Measurements from ENCODE around the gene CNOT11.

Gene CNOT11

GRCh38 chr2:101258804-101259203, 6.1 kb downstream of the CNOT11 start:
- POLR2A ChIA-PET, result no interaction called here
- DNase-seq (ENCODE audit: low read depth, low spot score), result no peak
- no peak for TF ChIP-seq CTCF (IDR thresholded peaks at IDR 0.05; ENCODE audit: insufficient read depth, low read length, missing control alignments)
- CTCF ChIA-PET, result interaction anchor here (0.9 kb wide), 1 partner anchor 57 kb away, joined by 3 read pairs; no protein-coding TSS in a partner anchor
- no peak overlapping the region for H3K4me3 ChIP-seq (ENCODE audit: low read depth, low read length)

DNA sequence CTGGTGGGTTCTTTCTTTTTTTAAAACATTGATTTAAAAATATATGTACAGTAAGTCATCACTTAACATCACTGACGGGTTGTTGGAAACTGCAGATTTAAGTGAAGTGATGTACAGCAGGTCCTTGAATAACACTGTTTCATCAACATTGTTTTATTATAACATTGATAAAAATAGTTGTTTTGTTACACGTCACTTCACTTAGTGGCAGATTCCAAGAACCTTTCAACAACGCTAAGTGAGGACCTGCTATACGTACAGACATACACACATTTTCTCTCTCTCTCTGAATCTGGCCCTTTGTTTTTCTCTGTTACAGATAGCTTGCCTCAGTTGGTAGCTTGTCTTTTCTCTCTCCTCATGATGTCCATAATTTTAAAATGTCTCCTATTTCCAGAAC, 9.5 kb downstream of the CNOT11 start:
- H3K4me3 ChIP-seq (ENCODE audit: low read depth, low read length), result no peak overlapping the region
- ChIA-PET POLR2A (no interaction called here), CTCF (interaction anchor here (1.5 kb wide), 1 partner anchor 9 kb away, joined by 3 read pairs; no protein-coding TSS in a partner anchor)
- no peak for DNase-seq (ENCODE audit: low read depth, low spot score)
- TF ChIP-seq CTCF (IDR thresholded peaks at IDR 0.05; ENCODE audit: insufficient read depth, low read length, missing control alignments), result no peak

GRCh38 chr2:101263377-101263800, 10.7 kb downstream of the CNOT11 start:
- TF ChIP-seq CTCF (IDR thresholded peaks at IDR 0.05; ENCODE audit: insufficient read depth, low read length, missing control alignments), result no peak
- no peak for DNase-seq (ENCODE audit: low read depth, low spot score)
- CTCF ChIA-PET, result interaction anchor here (1.5 kb wide), 1 partner anchor 10 kb away, joined by 3 read pairs; no protein-coding TSS in a partner anchor
- POLR2A ChIA-PET, result no interaction called here
- no peak overlapping the region for H3K4me3 ChIP-seq (ENCODE audit: low read depth, low read length)

DNA sequence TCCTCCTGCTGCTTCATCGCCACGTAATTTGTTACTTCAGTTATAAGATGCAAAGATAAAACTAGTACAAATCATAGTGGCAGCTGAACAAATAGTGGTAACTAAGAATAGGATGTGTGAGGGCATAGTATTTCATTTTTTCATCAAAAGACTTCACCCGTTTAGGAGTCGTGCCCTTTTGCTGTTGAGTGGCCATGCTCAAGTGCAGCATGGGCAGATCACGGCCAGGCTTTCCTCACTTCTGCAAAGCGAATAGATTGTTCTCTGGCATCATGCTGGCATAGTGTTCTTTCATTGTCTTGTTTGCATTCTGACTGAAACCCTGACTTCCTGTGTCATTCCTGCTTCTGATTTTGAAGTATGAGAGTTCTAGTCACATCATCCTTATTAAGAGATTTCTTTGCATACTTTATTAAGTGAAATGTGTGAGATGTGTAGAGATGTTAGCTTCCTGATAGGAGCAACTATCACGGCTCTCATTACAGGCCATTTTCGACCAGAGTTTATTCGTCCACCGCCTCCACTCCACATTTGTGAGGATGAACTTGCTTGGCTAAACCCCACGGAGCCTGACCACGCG, 11.8 kb downstream of the CNOT11 start:
- POLR2A ChIA-PET, result no interaction called here
- no peak for TF ChIP-seq CTCF (IDR thresholded peaks at IDR 0.05; ENCODE audit: insufficient read depth, low read length, missing control alignments)
- no peak overlapping the region for H3K4me3 ChIP-seq (ENCODE audit: low read depth, low read length)
- DNase-seq (ENCODE audit: low read depth, low spot score), result no peak
- CTCF ChIA-PET, result no interaction called here

DNA sequence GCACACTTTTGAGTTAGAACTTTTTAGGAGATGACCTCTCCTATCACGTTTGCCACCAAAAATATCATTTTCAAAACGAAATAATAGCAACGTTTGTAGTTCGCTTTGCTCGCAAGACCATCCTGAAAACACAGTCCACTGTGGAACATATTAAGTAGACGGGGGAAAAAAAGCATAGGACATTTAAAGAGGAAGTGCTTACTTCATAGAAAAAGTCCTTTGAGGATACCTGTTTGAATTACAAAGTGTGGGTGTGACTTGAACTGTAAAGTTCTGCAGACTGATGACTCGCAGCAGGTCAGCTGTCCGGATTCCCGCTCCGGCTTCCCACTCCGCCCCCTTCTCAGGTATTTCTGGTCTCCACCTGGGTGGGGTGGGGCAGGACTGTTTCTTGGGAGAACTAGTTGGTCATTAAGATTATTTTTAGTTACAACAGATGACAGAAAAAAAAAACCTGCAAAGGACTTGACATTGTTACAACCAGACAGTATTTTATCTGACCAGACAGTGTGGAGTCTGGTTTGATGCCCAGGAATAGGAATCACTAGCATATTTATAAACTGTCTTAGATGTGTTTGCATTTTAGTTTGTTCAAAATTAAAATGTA, 13.3 kb downstream of the CNOT11 start:
- DNase-seq (ENCODE audit: low read depth, low spot score), result no peak
- ChIA-PET POLR2A (no interaction called here), CTCF (no interaction called here)
- TF ChIP-seq CTCF (IDR thresholded peaks at IDR 0.05; ENCODE audit: insufficient read depth, low read length, missing control alignments), result no peak
- H3K4me3 ChIP-seq (ENCODE audit: low read depth, low read length), result no peak overlapping the region

DNA sequence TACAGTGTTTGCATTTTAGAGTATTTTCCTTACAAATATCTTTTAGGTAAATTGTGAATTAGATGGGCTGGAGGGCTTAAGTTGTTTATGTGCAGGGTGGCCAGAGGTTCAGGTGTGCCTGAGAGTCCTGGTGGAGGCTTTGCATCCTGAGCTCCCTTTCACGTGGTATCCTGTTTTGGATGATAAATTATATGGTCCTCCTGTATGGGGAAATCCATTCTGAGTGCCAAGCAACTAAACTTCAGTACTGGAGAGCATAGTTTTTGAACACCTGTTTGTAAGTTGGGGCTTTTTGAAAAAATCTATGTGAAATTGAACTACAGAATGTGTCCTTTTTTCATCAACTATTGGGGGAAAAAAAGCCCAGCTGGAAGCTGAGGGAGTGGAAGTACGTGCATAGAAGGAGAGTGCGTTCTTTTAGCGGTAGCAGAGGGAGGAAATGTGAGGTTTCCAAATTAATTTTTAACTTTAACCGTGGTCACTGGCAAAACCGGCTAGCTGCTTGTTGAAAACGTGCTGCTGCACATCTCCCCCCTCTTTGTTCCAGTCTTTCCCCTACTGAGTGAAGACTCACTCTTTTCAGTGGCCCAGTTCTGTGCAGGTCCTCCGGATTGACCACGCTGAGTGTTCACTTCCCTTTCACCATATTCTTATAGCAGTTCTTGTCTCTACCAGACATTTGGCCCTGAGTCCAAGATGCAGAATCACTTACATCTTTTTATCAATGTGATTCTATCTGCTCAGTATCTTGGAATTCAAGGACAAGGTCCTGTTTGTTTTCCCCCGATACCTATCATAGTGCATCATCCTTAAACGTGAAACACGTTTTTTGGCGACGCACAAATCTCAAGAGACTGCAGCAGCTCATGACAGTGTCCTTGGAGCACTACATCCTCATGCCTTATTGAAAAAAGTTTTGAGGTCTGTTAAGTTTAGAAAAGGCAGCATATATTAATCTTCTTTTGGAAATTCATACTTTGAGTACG, 15.3 kb downstream of the CNOT11 start:
- no peak overlapping the region for H3K4me3 ChIP-seq (ENCODE audit: low read depth, low read length)
- no peak for TF ChIP-seq CTCF (IDR thresholded peaks at IDR 0.05; ENCODE audit: insufficient read depth, low read length, missing control alignments)
- CTCF ChIA-PET, result no interaction called here
- POLR2A ChIA-PET, result no interaction called here
- DNase-seq (ENCODE audit: low read depth, low spot score), result no peak
